ENCODE data around the gene UNC50. TPM values are rescaled to one million over a fixed set of nuclear protein-coding genes. Genes with fewer than 3 reads are reported as not detected.

The UNC50 gene
- total and polyA plus RNA-seq, 2 donors (not counting 1 experiment from before 2014, with no cell fraction given) = 64.1 to 71.4 TPM

GRCh38 chr2:98565286-98565860, 43.0 kb upstream of the UNC50 start:
- Histone ChIP-seq H3K4me1 (ENCODE audit: control insufficient read depth, extremely low read depth, insufficient read depth, low read length) (peaks cover 4% of the 10 kb centered on the region), H4K20me1 (ENCODE audit: control insufficient read depth, extremely low read depth, insufficient read depth, low read length) (no peaks in the 10 kb centered on the region), H3K9ac (ENCODE audit: insufficient read depth, low read length) (no peak overlapping the region), H3K27me3 (ENCODE audit: control insufficient read depth, insufficient read depth, low read length) (no peaks in the 10 kb centered on the region), H3K4me2 (ENCODE audit: extremely low read depth, insufficient read depth, low read length) (no peak overlapping the region), H3K79me2 (ENCODE audit: control insufficient read depth, insufficient read depth, low read length) (no peaks in the 10 kb centered on the region), H3K27ac (ENCODE audit: insufficient read depth, low read length) (no peak overlapping the region), H3K36me3 (ENCODE audit: control insufficient read depth, insufficient read depth, low read length) (peaks cover 5% of the 10 kb centered on the region), H2AFZ (ENCODE audit: low read length) (no peak overlapping the region), H3K4me3 (replicated peaks in 1 of 4; ENCODE audit: control extremely low read depth in 1 of 4, insufficient read depth in 1 of 4, low read depth in 3 of 4, low read length in 4 of 4) (no peak overlapping the region), H3K9me3 (ENCODE audit: control insufficient read depth, insufficient read depth, low read depth, low read length) (no peaks in the 10 kb centered on the region)
- TF ChIP-seq CTCF (conservative IDR thresholded peaks at IDR 0.05 in 1 of 2, IDR thresholded peaks at IDR 0.05 in 1 of 2; ENCODE audit: low read depth in 1 of 2, low read length in 2 of 2) = no peak
- TF ChIP-seq EZH2 (IDR thresholded peaks at IDR 0.05; ENCODE audit: low read length, missing control alignments) = no peak
- DNase-seq (ENCODE audit: low read depth in 2 of 2) = no peak

- Histone ChIP-seq H3K4me3 (replicated peaks in 1 of 4; ENCODE audit: control extremely low read depth in 1 of 4, insufficient read depth in 1 of 4, low read depth in 3 of 4, low read length in 4 of 4) (no peak overlapping the region), H3K27me3 (ENCODE audit: control insufficient read depth, insufficient read depth, low read length) (no peaks in the 10 kb centered on the region), H3K79me2 (ENCODE audit: control insufficient read depth, insufficient read depth, low read length) (no peaks in the 10 kb centered on the region), H3K36me3 (ENCODE audit: control insufficient read depth, insufficient read depth, low read length) (peaks cover 5% of the 10 kb centered on the region), H3K4me2 (ENCODE audit: extremely low read depth, insufficient read depth, low read length) (no peak overlapping the region), H4K20me1 (ENCODE audit: control insufficient read depth, extremely low read depth, insufficient read depth, low read length) (no peaks in the 10 kb centered on the region), H2AFZ (ENCODE audit: low read length) (no peak overlapping the region), H3K4me1 (ENCODE audit: control insufficient read depth, extremely low read depth, insufficient read depth, low read length) (peaks cover 4% of the 10 kb centered on the region), H3K9ac (ENCODE audit: insufficient read depth, low read length) (no peak overlapping the region), H3K27ac (ENCODE audit: insufficient read depth, low read length) (no peak overlapping the region), H3K9me3 (ENCODE audit: control insufficient read depth, insufficient read depth, low read depth, low read length) (no peaks in the 10 kb centered on the region)
- DNase-seq (ENCODE audit: low read depth in 2 of 2) = no peak
- no peak for TF ChIP-seq CTCF (conservative IDR thresholded peaks at IDR 0.05 in 1 of 2, IDR thresholded peaks at IDR 0.05 in 1 of 2; ENCODE audit: low read depth in 1 of 2, low read length in 2 of 2)
- no peak for TF ChIP-seq EZH2 (IDR thresholded peaks at IDR 0.05; ENCODE audit: low read length, missing control alignments)
Observed at GRCh38 chr2:98565941-98566340, 42.4 kb upstream of the UNC50 start.

- no peak for TF ChIP-seq EZH2 (IDR thresholded peaks at IDR 0.05; ENCODE audit: low read length, missing control alignments)
- no peak for TF ChIP-seq CTCF (conservative IDR thresholded peaks at IDR 0.05 in 1 of 2, IDR thresholded peaks at IDR 0.05 in 1 of 2; ENCODE audit: low read depth in 1 of 2, low read length in 2 of 2)
- H3K79me2 ChIP-seq (ENCODE audit: control insufficient read depth, insufficient read depth, low read length) = no peaks in the 10 kb centered on the region
- peak in 1 of 2 donors; percentile 41 for DNase-seq (ENCODE audit: low read depth in 2 of 2)
Observed at GRCh38 chr2:98568161-98568956, 40.0 kb upstream of the UNC50 start.

More at GRCh38 chr2:98568161-98568956, 40.0 kb upstream of the UNC50 start:
- Histone ChIP-seq H3K4me1 (ENCODE audit: control insufficient read depth, extremely low read depth, insufficient read depth, low read length) (no peaks in the 10 kb centered on the region), H3K27ac (ENCODE audit: insufficient read depth, low read length) (no peak overlapping the region), H4K20me1 (ENCODE audit: control insufficient read depth, extremely low read depth, insufficient read depth, low read length) (no peaks in the 10 kb centered on the region), H3K9ac (ENCODE audit: insufficient read depth, low read length) (no peak overlapping the region), H2AFZ (ENCODE audit: low read length) (no peak overlapping the region), H3K36me3 (ENCODE audit: control insufficient read depth, insufficient read depth, low read length) (peaks cover 5% of the 10 kb centered on the region), H3K4me2 (ENCODE audit: extremely low read depth, insufficient read depth, low read length) (no peak overlapping the region), H3K4me3 (replicated peaks in 1 of 4; ENCODE audit: control extremely low read depth in 1 of 4, insufficient read depth in 1 of 4, low read depth in 3 of 4, low read length in 4 of 4) (no peak overlapping the region), H3K27me3 (ENCODE audit: control insufficient read depth, insufficient read depth, low read length) (no peaks in the 10 kb centered on the region), H3K9me3 (ENCODE audit: control insufficient read depth, insufficient read depth, low read depth, low read length) (no peaks in the 10 kb centered on the region)
